AG10803 (cell line): ENCODE results near the gene SLC37A4.
A peak's percentile ranks its signal among the peaks of the same experiment; 100 is the strongest.
"Not testable (repeated sequence)": the region's sequence is repeated elsewhere in the genome, so short reads cannot be mapped to it uniquely, and the experiment has no call there.

ENCODE experiments used
- DNase-seq: peaks from one replicate; pipeline ENCODE4 v3.0.0; 2010; ENCODE audit warnings: low read depth
- H3K4me3 ChIP-seq: 2 replicates; pipeline ENCODE4 v1.5.1; 2011; ENCODE audit warnings: mild to moderate bottlenecking, low read length, control low read depth
- CTCF ChIP-seq: conservative IDR thresholded peaks from 2 replicates; pipeline ENCODE4 v1.5.1; 2011; ENCODE audit warnings: mild to moderate bottlenecking, low read length, control low read depth, inconsistent platforms

The SLC37A4 gene

DNA sequence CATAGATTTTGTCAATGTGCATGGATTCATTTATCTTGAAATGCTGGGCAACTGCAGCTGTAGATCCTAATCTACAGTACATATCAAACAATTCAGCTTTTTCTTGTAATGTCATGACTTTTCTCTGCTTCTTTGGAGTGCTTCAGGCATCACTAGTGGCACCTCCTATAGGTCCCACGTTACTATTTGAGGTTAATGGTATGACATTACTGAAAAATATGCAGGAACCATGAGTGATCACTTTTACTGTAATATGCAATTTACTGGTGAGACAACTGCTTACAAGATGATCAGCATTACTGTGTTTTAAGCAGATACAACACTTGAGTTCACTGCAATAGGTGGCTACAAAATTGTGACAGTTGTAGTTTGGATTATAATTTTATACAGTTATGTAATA is 29.8 kb downstream of the SLC37A4 start:
- no peak for TF ChIP-seq CTCF
- H3K4me3 ChIP-seq, result no peak overlapping the region
- peak; percentile 35 for DNase-seq

- no peak for TF ChIP-seq CTCF
- H3K4me3 ChIP-seq, result peak overlapping the region; percentile 68
- peak; percentile 63 for DNase-seq
These were observed 31.9 kb downstream of the SLC37A4 start for GRCh38 chr11:118998822-118999221.

DNA sequence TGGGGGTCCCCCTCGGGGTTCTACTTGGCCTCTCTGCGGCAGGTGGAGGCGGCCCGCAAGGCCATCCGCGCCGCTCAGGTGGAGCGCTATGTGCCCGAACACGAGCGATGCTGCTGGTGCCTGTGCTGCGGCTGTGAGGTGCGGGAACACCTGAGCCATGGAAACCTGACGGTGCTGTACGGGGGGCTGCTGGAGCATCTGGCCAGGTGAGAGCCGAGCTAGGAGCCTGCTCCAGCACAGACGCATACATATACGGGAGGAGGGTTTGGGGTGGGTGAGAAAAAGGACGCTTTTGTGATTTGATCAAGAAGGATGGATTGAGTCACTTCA is 32.3 kb downstream of the SLC37A4 start:
- DNase-seq, result no peak
- peak overlapping the region; percentile 68 for H3K4me3 ChIP-seq
- TF ChIP-seq CTCF, result no peak

DNA sequence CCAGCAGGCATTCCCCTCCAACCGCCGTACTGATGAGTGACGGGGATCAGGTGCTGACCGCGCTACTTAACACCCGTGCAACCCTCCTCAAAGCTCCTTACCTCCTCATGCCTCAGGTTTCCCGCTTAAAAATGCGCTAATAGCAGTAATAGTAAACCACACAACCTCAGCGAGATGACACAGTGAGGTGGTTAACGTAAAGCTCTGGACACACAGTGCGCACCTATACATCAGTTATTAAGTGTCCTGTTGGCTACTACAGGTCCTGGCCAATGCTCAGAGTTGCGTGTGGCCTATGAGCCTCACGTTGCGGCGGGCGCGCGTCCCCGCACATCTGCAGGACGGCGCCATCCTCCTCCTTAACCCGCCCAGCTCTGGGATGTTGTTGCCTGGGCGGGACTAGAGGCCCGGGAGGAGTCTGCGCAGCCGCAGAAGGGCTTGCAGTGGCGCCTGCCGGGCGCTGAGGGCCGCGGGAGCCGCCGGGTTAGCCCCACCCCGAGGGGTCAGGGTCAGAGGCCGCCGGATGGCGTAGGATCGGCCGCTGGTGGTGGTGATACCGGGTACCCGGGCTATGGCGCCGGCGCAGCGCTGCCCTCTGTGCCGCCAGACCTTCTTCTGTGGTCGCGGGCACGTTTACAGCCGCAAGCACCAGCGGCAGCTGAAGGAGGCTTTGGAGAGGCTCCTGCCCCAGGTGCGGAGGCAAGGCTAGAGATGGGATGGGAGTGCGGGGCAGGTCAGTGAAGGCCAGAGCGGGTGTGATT is 32.9 kb downstream of the SLC37A4 start, which contains the start of gene CENATAC:
CENATAC (plus strand) TSS at position 512 of the 761 bp plus-strand sequence; CDS start at position 572, 60 bp downstream.
- no peak for TF ChIP-seq CTCF
- H3K4me3 ChIP-seq, result peak within 1 kb of the TSS; percentile 68
- peak; percentile 81 for DNase-seq

DNA sequence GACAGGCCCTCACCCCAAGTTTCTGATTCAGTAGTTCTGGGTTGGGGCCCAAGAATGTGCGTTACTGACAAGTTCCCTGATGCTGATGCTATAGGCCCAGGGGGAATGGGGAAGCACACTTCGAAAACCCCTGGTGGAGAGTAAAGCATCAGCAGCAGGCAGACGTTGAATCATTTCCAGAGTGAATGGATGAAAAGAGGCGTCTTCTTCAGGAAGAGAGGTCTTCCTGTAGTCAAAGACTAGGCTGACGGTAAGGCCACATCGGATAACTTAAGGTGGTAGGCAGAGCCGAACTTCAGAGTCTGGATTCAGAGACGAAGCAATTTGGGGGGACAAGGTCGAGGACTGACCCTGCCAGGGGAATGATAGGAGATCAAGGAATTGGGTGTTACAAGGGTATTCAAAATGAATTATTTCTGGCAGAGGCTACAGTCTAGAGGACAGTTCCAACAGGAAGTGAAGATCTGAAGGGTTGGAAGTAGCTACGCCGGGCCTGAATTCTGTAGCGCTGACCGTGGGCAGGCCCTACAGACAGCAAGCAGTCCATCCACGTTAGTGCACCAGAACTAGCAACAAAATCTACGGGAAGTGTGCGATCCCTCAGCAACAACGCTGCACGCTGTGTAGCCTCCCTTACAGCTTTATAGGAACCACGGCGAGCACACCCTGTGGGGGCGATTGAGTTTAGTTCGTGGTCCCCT is 33.6 kb downstream of the SLC37A4 start:
- peak; percentile 25 for DNase-seq
- peak overlapping the region; percentile 68 for H3K4me3 ChIP-seq
- TF ChIP-seq CTCF, result peak; percentile 42; the same call in 1 of the 2 replicates

DNA sequence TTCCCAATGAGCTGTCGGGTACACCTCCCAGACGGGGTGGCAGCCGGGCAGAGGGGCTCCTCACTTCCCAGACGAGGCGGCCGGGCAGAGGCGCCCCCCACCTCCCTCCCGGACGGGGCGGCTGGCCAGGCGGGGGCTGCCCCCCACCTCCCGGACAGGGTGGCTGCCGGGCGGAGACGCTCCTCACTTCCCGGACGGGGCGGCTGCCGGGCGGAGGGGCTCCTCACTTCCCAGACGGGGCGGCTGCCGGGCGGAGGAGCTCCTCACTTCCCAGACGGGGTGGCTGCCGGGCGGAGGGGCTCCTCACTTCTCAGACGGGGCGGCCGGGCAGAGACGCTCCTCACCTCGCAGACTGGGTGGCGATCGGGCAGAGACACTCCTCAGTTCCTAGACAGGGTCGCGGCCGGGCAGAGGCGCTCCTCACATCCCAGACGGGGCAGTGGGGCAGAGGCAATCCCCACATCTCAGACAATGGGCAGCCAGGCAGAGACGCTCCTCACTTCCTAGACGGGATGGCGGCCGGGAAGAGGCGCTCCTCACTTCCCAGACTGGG is 39.1 kb downstream of the SLC37A4 start:
- DNase-seq, result not testable (repeated sequence)

DNA sequence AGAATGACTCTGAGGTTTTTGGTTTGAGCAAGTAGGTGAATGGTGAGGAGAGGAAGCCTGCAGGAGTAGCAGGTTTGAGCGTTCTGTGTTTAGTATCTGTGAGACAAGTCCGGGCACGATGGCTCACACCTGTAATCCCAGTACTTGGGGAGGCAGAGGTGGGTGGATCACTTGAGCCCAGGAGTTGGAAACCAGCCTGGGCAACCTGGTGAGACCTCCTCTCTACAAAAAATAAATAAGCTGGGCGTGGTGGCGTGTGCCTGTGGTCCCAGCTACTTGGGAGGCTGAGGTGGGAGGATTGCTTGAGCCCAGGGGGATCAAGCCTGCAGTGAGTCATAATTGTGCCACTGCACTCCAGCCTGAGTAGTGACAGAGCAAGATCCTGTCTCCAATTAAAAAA is 42.4 kb downstream of the SLC37A4 start:
- DNase-seq, result no peak
- no peak for TF ChIP-seq CTCF
- no peak overlapping the region for H3K4me3 ChIP-seq

More for the DNA sequence above, 39.1 kb downstream of the SLC37A4 start:
- not testable (repeated sequence) for H3K4me3 ChIP-seq
